GM12878 (cell line): Measurements from ENCODE around the gene MYO18B.

ENCODE experiments used
- CEBPB ChIP-seq, 2 experiments: fragments of 150-350 bp in 1 of 2; IDR thresholded peaks; 2 replicates each; pipeline ENCODE4 v1.6.1; 2012 to 2014; ENCODE audit warnings: low read depth in 2 of 2, low read length in 2 of 2, borderline replicate concordance in 1 of 2, inconsistent platforms in 1 of 2
- CTCF ChIP-seq, 3 experiments: IDR thresholded peaks in 2 of 3; conservative IDR thresholded peaks in 1 of 3; 2 replicates each; pipeline ENCODE4 v1.5.1; 2011; ENCODE audit warnings: low read depth in 3 of 3, low read length in 3 of 3, mild to moderate bottlenecking in 3 of 3, control low read depth in 2 of 3, moderate library complexity in 2 of 3, inconsistent platforms in 1 of 3, mixed read lengths in 1 of 3; ENCODE audit not compliant: control insufficient read depth in 2 of 3, insufficient read depth in 1 of 3; ENCODE audit errors: extremely low read depth in 1 of 3
- EZH2 ChIP-seq: IDR thresholded peaks from 2 replicates; pipeline ENCODE4 v1.6.1; 2012; ENCODE audit warnings: low read depth, mild to moderate bottlenecking, control low read depth, inconsistent platforms, low read length, borderline replicate concordance; ENCODE audit not compliant: control insufficient read depth
- MYC ChIP-seq: IDR thresholded peaks from 2 replicates; pipeline ENCODE4 v1.6.1; 2011; ENCODE audit warnings: mild to moderate bottlenecking, low read length, moderate library complexity, inconsistent platforms; ENCODE audit not compliant: insufficient read depth, insufficient replicate concordance, insufficient read length, severe bottlenecking
- RAD21 ChIP-seq: IDR thresholded peaks from 2 replicates; pipeline ENCODE4 v1.6.1; 2011; ENCODE audit warnings: mild to moderate bottlenecking, low read depth, low read length, moderate library complexity; ENCODE audit not compliant: insufficient read depth
- RBBP5 ChIP-seq: fragments of 200-600 bp; sonication (generic); conservative IDR thresholded peaks from 2 replicates; pipeline ENCODE4 v1.6.1; 2016
- SMAD1 ChIP-seq: fragments of 450-650 bp; IDR thresholded peaks from 2 replicates; pipeline ENCODE4 v1.6.1; 2018; ENCODE audit warnings: mild to moderate bottlenecking, low read depth; ENCODE audit not compliant: partially characterized antibody
- USF2 ChIP-seq: IDR thresholded peaks from 2 replicates; pipeline ENCODE4 v1.6.1; 2011; ENCODE audit warnings: low read depth, low read length, improper control_type of control experiment, borderline replicate concordance
- YY1 ChIP-seq: IDR thresholded peaks from 2 replicates; pipeline ENCODE4 v1.6.1; 2011; ENCODE audit warnings: low read depth, mild to moderate bottlenecking, low read length
- ZBTB33 ChIP-seq: fragments of 450-650 bp; IDR thresholded peaks from 2 replicates; pipeline ENCODE4 v1.6.1; 2017; ENCODE audit warnings: mild to moderate bottlenecking

- TF ChIP-seq MYC, result no peak
- TF ChIP-seq USF2, result no peak
- TF ChIP-seq YY1, result no peak
- TF ChIP-seq ZBTB33, result no peak
- no peak for TF ChIP-seq RAD21
- no peak for TF ChIP-seq CEBPB (IDR thresholded peaks at IDR 0.05; ENCODE audit: borderline replicate concordance in 1 of 2, low read depth in 2 of 2, low read length in 2 of 2)
- TF ChIP-seq SMAD1, result no peak
- TF ChIP-seq CTCF (IDR thresholded peaks at IDR 0.05 in 2 of 3, conservative IDR thresholded peaks at IDR 0.05 in 1 of 3; ENCODE audit: control insufficient read depth in 2 of 3, extremely low read depth in 1 of 3, insufficient read depth in 1 of 3, low read depth in 3 of 3, low read length in 3 of 3), result no peak
- no peak for TF ChIP-seq RBBP5
- no peak for TF ChIP-seq EZH2
Observed at GRCh38 chr22:25940479-25940878, 198.5 kb downstream of the MYO18B start.
